CD4-positive, alpha-beta T cell (primary cell): ENCODE results near the gene TNFRSF13B. TPM values are rescaled to one million over a fixed set of nuclear protein-coding genes. Genes with fewer than 3 reads are reported as not detected.
A peak's percentile ranks its signal among the peaks of the same experiment; 100 is the strongest.

Experiments
- ATAC-seq: fragments of 200-7000 bp; cut with Tn5 transposase; one replicate; pipeline ENCODE4 v1.10.0; 2022; ENCODE audit warnings: mild to moderate bottlenecking; ENCODE audit not compliant: poor library complexity
- CTCF ChIA-PET: fragments of 350-600 bp; sonication (Branson Sonifier 250); formaldehyde crosslinking; loops from one replicate; lab custom pipeline; 2021; ENCODE audit warnings: antibody characterized with exemption, inconsistent platforms; lab: Charles Lee
- POLR2A ChIA-PET: fragments of 350-600 bp; sonication (Branson Sonifier 250); formaldehyde crosslinking; loops from one replicate; lab custom pipeline; 2021; ENCODE audit warnings: antibody characterized with exemption, inconsistent platforms; lab: Charles Lee
- DNase-seq, 14 experiments: peaks; one replicate each; pipeline ENCODE4 v3.0.0-alpha.2; 2013 to 2020; ENCODE audit warnings: mixed read lengths in 2 of 14
- H3K27ac ChIP-seq, 2 donors: one replicate each; pipeline versions ENCODE4 v1.5.1 to v1.7.0; 2013; ENCODE audit warnings: low read length in 2 of 2, low read depth in 1 of 2, mild to moderate bottlenecking in 1 of 2
- H3K27me3 ChIP-seq, 2 experiments: 1 replicate in 1 of 2; 2 replicates in 1 of 2; pipeline versions ENCODE4 v1.6.1 to v1.7.0; 2013; ENCODE audit warnings: low read length in 2 of 2, control low read depth in 1 of 2, mild to moderate bottlenecking in 1 of 2, moderate library complexity in 1 of 2; ENCODE audit not compliant: insufficient read depth in 2 of 2, control insufficient read depth in 1 of 2
- H3K36me3 ChIP-seq: one replicate; pipeline ENCODE4 v1.6.1; 2013; ENCODE audit warnings: low read length, control low read depth; ENCODE audit not compliant: insufficient read depth
- H3K4me1 ChIP-seq: one replicate; pipeline ENCODE4 v1.6.1; 2013; ENCODE audit warnings: low read length, control low read depth; ENCODE audit not compliant: insufficient read depth
- H3K4me3 ChIP-seq: one replicate; pipeline ENCODE4 v1.5.1; 2013; ENCODE audit warnings: mild to moderate bottlenecking, low read length, moderate library complexity
- H3K9me3 ChIP-seq, 2 experiments: 1 replicate in 1 of 2; 2 replicates in 1 of 2; pipeline versions ENCODE4 v1.6.1 to v1.7.0; 2013; ENCODE audit warnings: low read length in 2 of 2, mild to moderate bottlenecking in 2 of 2, control low read depth in 1 of 2, moderate library complexity in 1 of 2; ENCODE audit not compliant: control insufficient read depth in 1 of 2, insufficient read depth in 1 of 2
- H3K27ac Mint-ChIP-seq: one replicate; pipeline ENCODE4 v1.8.0; 2020; ENCODE audit warnings: mixed read lengths
- H3K27me3 Mint-ChIP-seq: one replicate; pipeline ENCODE4 v1.8.0; 2021; ENCODE audit warnings: mixed read lengths
- H3K36me3 Mint-ChIP-seq: one replicate; pipeline ENCODE4 v1.8.0; 2021; ENCODE audit warnings: low read depth, mixed read lengths
- H3K4me1 Mint-ChIP-seq: one replicate; pipeline ENCODE4 v1.8.0; 2021; ENCODE audit warnings: low read depth, mixed read lengths
- H3K4me3 Mint-ChIP-seq: one replicate; pipeline ENCODE4 v1.8.0; 2020; ENCODE audit warnings: mild to moderate bottlenecking, mixed read lengths
- H3K9me3 Mint-ChIP-seq: one replicate; pipeline ENCODE4 v1.8.0; 2020; ENCODE audit warnings: mixed read lengths
- intact Hi-C, 2 experiments: fragments of 100-400 bp; cut with DNase I in 1 of 2; cut with micrococcal nuclease in 1 of 2; formaldehyde crosslinking; loops; one replicate each; pipeline versions ENCODE4 v1.15.1 to v1.9.0; 2023 to 2025; cut with DNase I, micrococcal nuclease
- total RNA-seq, 174 experiments: library from RNA in 2 of 174; stranded (reverse) in 2 of 174; gene quantifications; one replicate each; pipeline ENCODE4 v1.2.3 and lab custom pipeline; 2021 to 2026
- TF ChIP-seq, protein P1 (sequence below): fragments of 200-600 bp; IDR thresholded peaks from one replicate; pipeline ENCODE4 v1.8.0; 2022; ENCODE audit warnings: antibody characterized with exemption, mild to moderate bottlenecking

TNFRSF13B gene
- total RNA-seq, 2 experiments from 2014 or later: not detected

DNA sequence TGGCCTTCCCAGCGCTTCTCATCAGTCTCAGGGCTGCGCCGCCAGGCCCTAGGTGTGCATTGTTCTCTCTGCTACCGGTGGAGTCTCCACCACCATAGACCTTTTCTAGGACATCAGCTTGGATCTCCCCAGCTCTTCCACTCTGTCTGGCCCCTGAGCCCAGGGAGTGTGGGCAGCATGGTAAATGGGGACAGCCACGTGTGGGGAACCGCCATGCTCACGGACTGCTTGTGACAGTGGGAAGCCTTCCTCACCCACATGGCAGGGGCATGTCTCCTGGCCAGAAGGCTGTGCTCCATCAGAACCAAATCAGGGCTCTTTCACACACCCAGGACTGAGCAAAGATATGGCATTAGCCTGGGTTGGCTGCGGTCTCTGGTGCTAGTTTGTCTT lies 51.3 kb downstream of the TNFRSF13B start:
- Histone ChIP-seq H3K4me3 (no peak overlapping the region), H3K36me3 (no peaks in the 10 kb centered on the region), H3K27me3 (no peaks in the 10 kb centered on the region), H3K9me3 (no peaks in the 10 kb centered on the region), H3K27ac (no peak overlapping the region), H3K4me1 (no peaks in the 10 kb centered on the region)
- H3K9me3 Mint-ChIP-seq: no peaks in the 10 kb centered on the region
- no peaks in the 10 kb centered on the region for H3K36me3 Mint-ChIP-seq
- intact Hi-C loops: loop anchor here in 1 of 2 experiments (5.0 kb wide), 1 partner anchor 67 kb away; no protein-coding TSS in a partner anchor
- H3K27ac Mint-ChIP-seq: no peak overlapping the region
- CTCF ChIA-PET: no interaction called here
- ATAC-seq: no peak
- no peaks in the 10 kb centered on the region for H3K27me3 Mint-ChIP-seq
- TF ChIP-seq, protein P1, sequence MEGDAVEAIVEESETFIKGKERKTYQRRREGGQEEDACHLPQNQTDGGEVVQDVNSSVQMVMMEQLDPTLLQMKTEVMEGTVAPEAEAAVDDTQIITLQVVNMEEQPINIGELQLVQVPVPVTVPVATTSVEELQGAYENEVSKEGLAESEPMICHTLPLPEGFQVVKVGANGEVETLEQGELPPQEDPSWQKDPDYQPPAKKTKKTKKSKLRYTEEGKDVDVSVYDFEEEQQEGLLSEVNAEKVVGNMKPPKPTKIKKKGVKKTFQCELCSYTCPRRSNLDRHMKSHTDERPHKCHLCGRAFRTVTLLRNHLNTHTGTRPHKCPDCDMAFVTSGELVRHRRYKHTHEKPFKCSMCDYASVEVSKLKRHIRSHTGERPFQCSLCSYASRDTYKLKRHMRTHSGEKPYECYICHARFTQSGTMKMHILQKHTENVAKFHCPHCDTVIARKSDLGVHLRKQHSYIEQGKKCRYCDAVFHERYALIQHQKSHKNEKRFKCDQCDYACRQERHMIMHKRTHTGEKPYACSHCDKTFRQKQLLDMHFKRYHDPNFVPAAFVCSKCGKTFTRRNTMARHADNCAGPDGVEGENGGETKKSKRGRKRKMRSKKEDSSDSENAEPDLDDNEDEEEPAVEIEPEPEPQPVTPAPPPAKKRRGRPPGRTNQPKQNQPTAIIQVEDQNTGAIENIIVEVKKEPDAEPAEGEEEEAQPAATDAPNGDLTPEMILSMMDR: no peak
- H3K4me3 Mint-ChIP-seq: no peak overlapping the region
- no peaks in the 10 kb centered on the region for H3K4me1 Mint-ChIP-seq
- POLR2A ChIA-PET: no interaction called here
- DNase-seq: peak in 1 of 14 experiments; percentile 21

DNA sequence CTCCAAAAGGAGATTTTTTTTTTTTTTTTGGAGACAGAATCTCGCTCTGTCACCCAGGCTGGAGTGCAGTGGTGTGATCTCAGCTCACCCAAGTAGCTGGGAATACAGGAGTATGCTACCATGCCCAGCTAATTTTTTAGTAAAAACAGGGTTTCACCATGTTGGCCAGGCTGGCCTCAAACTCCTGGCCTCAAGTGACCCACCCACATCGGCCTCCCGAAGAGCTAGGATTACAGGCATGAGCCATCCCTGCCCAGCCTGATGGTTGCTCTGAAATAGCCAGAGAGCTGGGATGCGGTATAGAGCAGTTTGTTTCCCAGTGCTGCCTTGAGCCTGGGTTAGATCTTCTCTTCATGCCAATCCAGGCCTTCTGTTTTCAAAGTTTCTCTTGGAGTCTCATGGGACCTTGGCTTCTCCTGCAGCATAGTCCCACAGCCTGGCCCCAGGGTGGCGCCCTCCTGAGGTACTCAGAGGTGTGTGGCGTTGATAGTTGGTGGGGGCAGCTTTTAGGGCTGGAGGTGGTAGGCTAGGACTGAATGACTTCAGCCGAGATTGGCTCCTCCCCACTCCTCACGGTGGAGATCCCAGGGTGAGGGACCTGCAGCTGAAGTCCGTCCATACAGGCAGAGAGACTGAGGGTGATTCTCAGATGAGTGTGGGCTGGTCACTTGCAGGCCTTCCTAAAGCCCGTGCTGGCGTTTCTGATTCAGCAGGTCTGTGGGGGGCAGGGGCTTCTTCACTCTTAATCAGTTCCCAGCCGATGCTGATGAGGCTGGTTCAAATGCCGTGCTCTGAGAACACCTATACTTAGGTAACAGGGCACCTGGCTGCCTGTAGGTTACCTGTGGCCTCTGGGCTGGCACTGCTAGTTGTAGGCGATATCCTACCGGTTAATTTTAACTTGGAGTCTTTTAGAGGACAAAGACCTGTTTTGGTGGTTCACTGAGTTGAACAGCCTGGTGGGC lies 52.0 kb downstream of the TNFRSF13B start:
- no peaks in the 10 kb centered on the region for H3K27me3 Mint-ChIP-seq
- Histone ChIP-seq H3K9me3 (no peaks in the 10 kb centered on the region), H3K36me3 (no peaks in the 10 kb centered on the region), H3K4me3 (no peak overlapping the region), H3K27ac (no peak overlapping the region), H3K27me3 (no peaks in the 10 kb centered on the region), H3K4me1 (no peaks in the 10 kb centered on the region)
- ChIA-PET CTCF (no interaction called here), POLR2A (no interaction called here)
- H3K9me3 Mint-ChIP-seq: no peaks in the 10 kb centered on the region
- H3K4me3 Mint-ChIP-seq: no peak overlapping the region
- intact Hi-C loops: loop anchor here in 1 of 2 experiments (5.0 kb wide), 1 partner anchor 67 kb away; no protein-coding TSS in a partner anchor
- DNase-seq (peak in 2 of 14 experiments; percentile 6 to 27), ATAC-seq (no peak)
- H3K36me3 Mint-ChIP-seq: no peaks in the 10 kb centered on the region
- TF ChIP-seq, protein P1: no peak
- no peaks in the 10 kb centered on the region for H3K4me1 Mint-ChIP-seq
- H3K27ac Mint-ChIP-seq: no peak overlapping the region

DNA sequence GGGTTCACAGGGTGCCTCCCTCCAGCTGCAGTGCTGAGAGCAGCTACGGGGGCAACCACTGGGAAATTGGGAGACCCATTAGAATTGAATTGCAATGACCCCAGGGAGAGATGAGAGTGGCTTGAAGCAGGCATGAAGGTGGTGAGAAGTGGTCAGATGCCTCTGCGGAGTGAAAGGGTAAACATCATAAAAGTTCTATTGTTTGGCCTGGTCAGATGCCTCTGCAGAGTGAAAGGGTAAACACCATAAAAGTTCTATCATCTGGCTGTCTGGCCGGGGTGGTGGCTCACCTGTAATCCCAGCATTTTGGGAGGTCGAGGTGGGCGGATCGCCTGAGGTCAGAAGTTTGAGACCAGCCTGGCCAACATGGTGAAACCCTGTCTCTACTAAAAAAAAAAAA lies 53.5 kb downstream of the TNFRSF13B start:
- POLR2A ChIA-PET: no interaction called here
- no peak for DNase-seq
- no peak overlapping the region for H3K27ac ChIP-seq
- Mint-ChIP-seq H3K27me3 (no peaks in the 10 kb centered on the region), H3K4me1 (no peaks in the 10 kb centered on the region), H3K4me3 (no peak overlapping the region), H3K9me3 (no peaks in the 10 kb centered on the region), H3K36me3 (no peaks in the 10 kb centered on the region), H3K27ac (no peak overlapping the region)
- no peaks in the 10 kb centered on the region for H3K36me3 ChIP-seq
- intact Hi-C loops: no loop called here
- H3K9me3 ChIP-seq: no peaks in the 10 kb centered on the region
- H3K4me3 ChIP-seq: no peak overlapping the region
- CTCF ChIA-PET: no interaction called here
- TF ChIP-seq, protein P1: no peak
- no peaks in the 10 kb centered on the region for H3K27me3 ChIP-seq
- no peak for ATAC-seq
- no peaks in the 10 kb centered on the region for H3K4me1 ChIP-seq
